Measurements from ENCODE around the gene EID2B. TPM values are rescaled to one million over a fixed set of nuclear protein-coding genes. Genes with fewer than 3 reads are reported as not detected.

EID2B gene
- total and polyA plus RNA-seq, 3 donors from 2014 or later: 6.6 to 12.2 (median 9.2) TPM

DNA sequence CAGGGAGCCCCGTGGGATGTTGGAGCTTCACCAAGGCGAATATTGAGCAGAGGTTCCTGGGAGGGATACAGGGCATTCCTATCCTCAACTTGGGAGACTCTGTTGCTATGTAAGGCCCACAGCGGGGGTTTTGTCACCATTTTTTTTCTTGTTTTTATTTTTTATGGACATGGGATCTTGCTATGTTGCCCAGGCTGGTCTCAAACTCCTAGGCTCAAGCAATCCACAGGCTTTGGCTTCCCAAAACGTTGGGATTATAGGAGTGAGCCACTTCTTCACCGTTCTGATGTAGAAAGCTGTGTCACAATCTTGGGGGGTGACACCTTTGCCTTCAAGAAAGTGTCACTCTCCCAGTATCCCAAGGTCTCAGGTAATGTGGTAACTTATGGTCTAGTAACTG, 31.3 kb downstream of the EID2B start:
- Histone ChIP-seq H3K4me1 (peaks cover 16% of the 10 kb centered on the region), H3K27me3 (no peaks in the 10 kb centered on the region), H3K36me3 (ENCODE audit: low read depth, missing control alignments) (no peaks in the 10 kb centered on the region), H3K4me3 (no peak overlapping the region), H3K27ac (no peak overlapping the region), H3K9me3 (no peaks in the 10 kb centered on the region)
- TF ChIP-seq, protein P1, sequence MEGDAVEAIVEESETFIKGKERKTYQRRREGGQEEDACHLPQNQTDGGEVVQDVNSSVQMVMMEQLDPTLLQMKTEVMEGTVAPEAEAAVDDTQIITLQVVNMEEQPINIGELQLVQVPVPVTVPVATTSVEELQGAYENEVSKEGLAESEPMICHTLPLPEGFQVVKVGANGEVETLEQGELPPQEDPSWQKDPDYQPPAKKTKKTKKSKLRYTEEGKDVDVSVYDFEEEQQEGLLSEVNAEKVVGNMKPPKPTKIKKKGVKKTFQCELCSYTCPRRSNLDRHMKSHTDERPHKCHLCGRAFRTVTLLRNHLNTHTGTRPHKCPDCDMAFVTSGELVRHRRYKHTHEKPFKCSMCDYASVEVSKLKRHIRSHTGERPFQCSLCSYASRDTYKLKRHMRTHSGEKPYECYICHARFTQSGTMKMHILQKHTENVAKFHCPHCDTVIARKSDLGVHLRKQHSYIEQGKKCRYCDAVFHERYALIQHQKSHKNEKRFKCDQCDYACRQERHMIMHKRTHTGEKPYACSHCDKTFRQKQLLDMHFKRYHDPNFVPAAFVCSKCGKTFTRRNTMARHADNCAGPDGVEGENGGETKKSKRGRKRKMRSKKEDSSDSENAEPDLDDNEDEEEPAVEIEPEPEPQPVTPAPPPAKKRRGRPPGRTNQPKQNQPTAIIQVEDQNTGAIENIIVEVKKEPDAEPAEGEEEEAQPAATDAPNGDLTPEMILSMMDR (IDR thresholded peaks at IDR 0.05): no peak
- no peak for TF ChIP-seq POLR2A (IDR thresholded peaks at IDR 0.05)
- no peak for DNase-seq
- WGBS, 2 donors: 72 to 74% methylated on average over 5 of the region's 5 CpGs
- intact Hi-C loops (cut with DNase I; ENCODE audit: low total_unique reads): no loop called here

DNA sequence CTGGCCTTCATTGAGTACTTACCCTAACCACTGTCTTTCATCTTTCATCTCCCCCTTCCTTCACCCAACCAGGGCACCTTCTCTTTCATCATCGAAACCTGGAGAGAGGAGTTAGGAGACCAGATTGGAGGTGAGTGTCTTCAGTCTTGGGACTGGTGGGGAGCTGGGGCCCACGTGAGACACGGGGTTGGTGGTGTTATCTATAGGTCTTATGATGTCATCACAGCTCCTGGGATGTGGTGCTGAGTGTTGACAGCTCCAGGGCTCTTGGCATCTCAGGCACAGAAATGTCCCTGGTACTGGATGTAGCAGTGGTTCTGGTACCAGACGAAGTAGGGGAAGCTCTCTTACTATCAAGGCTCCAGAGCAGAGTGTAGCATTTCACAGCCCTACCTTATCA, 32.1 kb downstream of the EID2B start:
- no peak overlapping the region for H3K4me3 ChIP-seq
- no peak overlapping the region for H3K27ac ChIP-seq
- H3K9me3 ChIP-seq: no peaks in the 10 kb centered on the region
- no peaks in the 10 kb centered on the region for H3K27me3 ChIP-seq
- no peaks in the 10 kb centered on the region for H3K36me3 ChIP-seq (ENCODE audit: low read depth, missing control alignments)
- DNase-seq: no peak
- 40 to 53% methylated on average over 4 of the region's 4 CpGs for WGBS, 2 donors
- intact Hi-C loops (cut with DNase I; ENCODE audit: low total_unique reads): no loop called here
- peaks cover 16% of the 10 kb centered on the region for H3K4me1 ChIP-seq
- TF ChIP-seq POLR2A (IDR thresholded peaks at IDR 0.05): no peak
- TF ChIP-seq, protein P1 (IDR thresholded peaks at IDR 0.05): no peak

DNA sequence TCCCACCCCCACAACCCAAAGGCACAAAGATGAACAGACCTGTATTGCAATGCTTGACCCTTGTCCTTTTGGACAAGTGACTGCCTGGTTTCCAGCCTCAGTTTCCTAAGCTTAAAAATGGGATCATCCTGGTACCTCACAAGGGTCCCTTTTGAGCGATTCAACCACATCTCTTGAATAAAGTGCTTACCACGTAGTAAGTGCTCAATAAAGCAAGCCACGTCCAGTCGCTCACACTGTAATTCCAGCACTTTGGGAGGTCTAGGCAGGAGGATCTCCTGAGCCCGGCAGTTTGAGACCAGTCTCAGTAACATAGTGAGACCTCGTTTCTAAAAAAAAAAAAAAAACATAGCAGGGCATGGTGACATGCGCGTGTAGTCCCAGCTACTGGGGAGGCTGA, 32.7 kb downstream of the EID2B start:
- TF ChIP-seq, protein P1 (IDR thresholded peaks at IDR 0.05): no peak
- TF ChIP-seq POLR2A (IDR thresholded peaks at IDR 0.05): no peak
- no peak overlapping the region for H3K4me3 ChIP-seq
- peaks cover 16% of the 10 kb centered on the region for H3K4me1 ChIP-seq
- H3K27me3 ChIP-seq: no peaks in the 10 kb centered on the region
- no peaks in the 10 kb centered on the region for H3K36me3 ChIP-seq (ENCODE audit: low read depth, missing control alignments)
- H3K9me3 ChIP-seq: no peaks in the 10 kb centered on the region
- WGBS, 2 donors: 71 to 79% methylated on average over 8 of the region's 8 CpGs
- H3K27ac ChIP-seq: no peak overlapping the region
- intact Hi-C loops (cut with DNase I; ENCODE audit: low total_unique reads): no loop called here
- DNase-seq: no peak

DNA sequence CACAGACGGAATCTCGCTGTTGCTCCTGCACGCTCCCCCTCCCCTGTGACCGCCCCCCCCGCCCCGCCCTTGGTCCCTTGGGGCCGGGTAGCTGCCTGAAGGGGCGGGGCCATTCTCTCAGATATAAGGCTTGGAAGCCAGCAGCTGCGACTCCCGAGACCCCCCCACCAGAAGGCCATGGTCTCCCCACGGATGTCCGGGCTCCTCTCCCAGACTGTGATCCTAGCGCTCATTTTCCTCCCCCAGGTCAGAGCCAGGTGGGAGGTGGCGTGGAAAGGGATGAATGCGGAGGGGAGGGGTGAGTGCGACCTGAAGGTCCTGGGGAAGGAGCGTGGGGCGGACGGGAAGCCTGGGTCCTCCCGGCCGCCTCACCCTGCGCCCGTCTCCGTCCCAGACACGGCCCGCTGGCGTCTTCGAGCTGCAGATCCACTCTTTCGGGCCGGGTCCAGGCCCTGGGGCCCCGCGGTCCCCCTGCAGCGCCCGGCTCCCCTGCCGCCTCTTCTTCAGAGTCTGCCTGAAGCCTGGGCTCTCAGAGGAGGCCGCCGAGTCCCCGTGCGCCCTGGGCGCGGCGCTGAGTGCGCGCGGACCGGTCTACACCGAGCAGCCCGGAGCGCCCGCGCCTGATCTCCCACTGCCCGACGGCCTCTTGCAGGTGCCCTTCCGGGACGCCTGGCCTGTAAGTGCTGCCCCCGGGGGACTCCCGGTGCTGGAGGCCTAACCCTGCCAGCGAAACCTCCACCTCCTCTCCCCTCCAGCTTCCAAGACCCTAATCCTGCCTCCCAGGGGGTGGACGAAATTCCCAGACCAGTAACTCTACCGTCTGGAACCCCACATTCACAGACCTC, 33.6 kb downstream of the EID2B start, which contains the start of gene DLL3:
TSS of gene DLL3 (plus strand) at position 150 of the 845 bp plus-strand sequence. CDS start at position 178, 28 bp downstream.
- 1% methylated on average over 25 to 48 of the region's 60 CpGs for WGBS, 2 donors
- no peaks in the 10 kb centered on the region for H3K27me3 ChIP-seq
- intact Hi-C loops (cut with DNase I; ENCODE audit: low total_unique reads): no loop called here
- H3K36me3 ChIP-seq (ENCODE audit: low read depth, missing control alignments): no peaks in the 10 kb centered on the region
- H3K9me3 ChIP-seq: no peaks in the 10 kb centered on the region
- TF ChIP-seq POLR2A (IDR thresholded peaks at IDR 0.05): no peak
- TF ChIP-seq, protein P1 (IDR thresholded peaks at IDR 0.05): no peak
- DNase-seq: no peak
- H3K4me3 ChIP-seq: peak within 1 kb of the TSS in 1 of 2 donors; percentile 26
- H3K27ac ChIP-seq: no peak within 1 kb of the TSS
- H3K4me1 ChIP-seq: peaks cover 16% of the 10 kb centered on the region

Data from testis (tissue), 3 donors.